Frontal cortex (tissue), 4 donors: Measurements from ENCODE around the gene SYTL3. TPM values are rescaled to one million over a fixed set of nuclear protein-coding genes. Genes with fewer than 3 reads are reported as not detected.

Experiments used
- DNase-seq, 2 donors: peaks; one replicate each; pipeline ENCODE4 v3.0.0; 2012; ENCODE audit warnings: low spot score in 2 of 2
- FAIRE-seq: peaks from 2 replicates; lab custom pipeline; 2012; peaks lifted over from hg19 to GRCh38; lab: Jason Lieb, UNC
- total RNA-seq: library from RNA; depleted of rRNA; stranded (reverse); fragments of >200 nt; gene quantifications from one replicate; pipeline ENCODE4 v1.2.3, GENCODE V29; 2014
- donor health status: control.
- donor health status: control.
- donor health status: control.

The SYTL3 gene
- total RNA-seq, 1 donor from 2014 or later = 2.0 TPM

- no peak for DNase-seq
These were observed 104.0 kb downstream of the SYTL3 start for GRCh38 chr6:158753811-158754210.

GRCh38 chr6:158754738-158755137, 104.9 kb downstream of the SYTL3 start:
- no peak for DNase-seq
- FAIRE-seq = no peak

More at GRCh38 chr6:158753811-158754210, 104.0 kb downstream of the SYTL3 start:
- no peak for FAIRE-seq

DNA sequence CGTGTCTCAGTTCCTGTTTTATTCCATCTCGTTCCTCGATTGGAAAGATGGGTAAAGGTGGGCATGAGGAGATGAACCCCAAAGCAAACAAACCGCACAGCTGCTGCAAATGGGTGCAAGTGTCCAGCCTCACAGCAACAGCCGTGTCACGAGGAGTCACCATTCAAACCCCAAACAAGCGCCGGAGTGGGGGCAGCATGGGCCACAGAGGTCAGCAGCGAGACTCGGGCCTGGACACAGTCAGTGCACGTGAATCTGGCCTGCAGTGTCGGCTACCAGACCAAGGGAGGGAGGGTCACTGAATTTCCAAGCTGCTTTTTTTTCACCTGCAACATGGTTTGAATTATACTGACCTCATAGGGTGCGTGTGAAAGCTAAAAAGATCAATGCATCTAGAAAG, 105.8 kb downstream of the SYTL3 start:
- FAIRE-seq (no peak), DNase-seq (no peak)

DNA sequence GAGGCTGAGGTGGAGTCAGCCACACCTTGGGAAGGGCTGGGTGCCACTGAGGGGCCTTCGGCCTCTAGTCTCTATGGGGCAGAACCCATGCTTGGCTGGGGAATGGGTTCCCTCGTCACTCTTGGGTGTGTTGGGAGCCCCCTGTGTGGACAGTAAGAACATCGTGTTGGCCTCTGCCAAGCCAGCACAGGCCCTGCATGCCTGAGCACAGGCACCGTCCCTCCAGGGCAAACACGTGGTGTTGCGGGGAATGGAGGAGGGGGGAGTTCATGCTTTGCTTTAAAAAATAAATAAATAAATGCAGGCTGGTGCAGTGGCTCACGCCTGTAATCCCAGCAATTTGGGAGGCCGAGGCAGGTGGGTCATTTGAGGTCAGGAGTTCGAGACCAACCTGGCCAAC, 106.3 kb downstream of the SYTL3 start:
- FAIRE-seq = no peak
- DNase-seq = no peak

DNA sequence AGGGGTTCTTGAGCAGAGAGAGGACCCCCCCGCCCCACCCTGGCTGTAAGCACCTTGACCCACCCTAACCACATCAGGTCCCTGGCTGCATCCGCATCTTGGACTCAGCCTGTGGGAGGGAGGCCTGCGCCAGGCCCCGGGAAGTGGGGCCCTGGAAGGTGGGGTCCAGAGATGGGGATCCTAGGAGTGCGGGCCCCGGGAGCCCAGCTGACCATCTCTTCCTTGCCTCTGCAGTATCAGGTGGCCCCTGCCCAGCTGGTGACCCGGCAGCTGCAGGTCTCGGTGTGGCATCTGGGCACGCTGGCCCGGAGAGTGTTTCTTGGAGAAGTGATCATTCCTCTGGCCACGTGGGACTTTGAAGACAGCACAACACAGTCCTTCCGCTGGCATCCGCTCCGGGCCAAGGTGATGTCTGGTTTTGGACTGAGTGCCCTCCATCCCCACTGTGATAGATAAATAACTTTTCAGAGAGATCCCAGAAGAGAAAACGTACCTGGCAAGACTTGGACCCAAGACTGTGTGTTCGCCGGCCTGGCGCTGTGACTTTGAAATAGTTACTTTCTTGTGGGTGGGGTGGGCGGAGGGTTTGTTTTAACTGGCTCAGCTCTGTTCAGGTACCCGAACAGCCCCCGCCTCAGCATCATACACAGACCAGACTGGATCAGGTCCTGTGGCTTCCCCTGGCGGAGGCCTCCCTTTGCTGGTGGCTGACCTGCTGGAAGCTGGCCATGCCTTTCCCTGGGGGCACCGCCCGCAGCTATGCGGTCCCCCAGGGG, 107.3 kb downstream of the SYTL3 start:
- no peak for FAIRE-seq
- DNase-seq = no peak

DNA sequence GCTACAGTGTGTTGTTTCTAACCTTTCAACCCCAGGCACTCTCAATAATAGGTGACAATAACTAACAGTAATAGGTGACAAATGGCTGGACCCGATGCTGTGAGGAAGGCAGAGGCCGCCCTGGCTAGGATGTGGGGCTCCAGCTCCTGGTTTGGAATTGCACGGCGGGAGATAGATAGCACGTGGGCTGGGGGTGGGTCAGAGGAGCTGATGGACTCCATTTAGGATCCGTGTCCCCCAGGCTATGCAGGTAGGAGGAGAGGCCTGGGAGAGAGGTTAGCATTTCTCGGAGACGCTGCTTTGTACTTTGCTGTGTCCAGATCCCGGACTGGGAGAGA, 107.9 kb downstream of the SYTL3 start:
- FAIRE-seq = no peak

DNA sequence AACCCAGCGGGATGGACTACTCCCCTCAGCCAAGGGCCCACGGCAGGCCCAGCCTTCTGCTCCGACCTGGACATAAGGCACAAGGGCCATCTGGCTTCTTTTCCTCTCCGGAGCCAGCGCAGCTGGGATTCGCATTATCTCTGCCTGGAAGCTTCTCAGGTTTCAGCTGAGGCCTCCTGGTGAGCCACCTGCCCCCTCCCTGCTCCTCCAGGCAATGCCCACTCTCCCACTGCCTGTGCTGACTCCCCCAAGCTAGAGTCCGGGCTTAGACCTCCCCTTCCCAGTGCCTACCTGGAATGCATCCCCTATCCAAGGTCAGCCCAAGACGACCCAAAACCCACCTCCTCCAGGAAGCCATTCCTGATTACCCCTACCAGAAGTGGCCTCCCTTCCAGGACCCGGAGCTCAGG, 108.6 kb downstream of the SYTL3 start:
- FAIRE-seq = no peak
- DNase-seq = no peak

More for the DNA sequence above, 107.9 kb downstream of the SYTL3 start:
- DNase-seq = no peak

GRCh38 chr6:158758941-158759479, 109.2 kb downstream of the SYTL3 start:
- DNase-seq (no peak), FAIRE-seq (no peak)

DNA sequence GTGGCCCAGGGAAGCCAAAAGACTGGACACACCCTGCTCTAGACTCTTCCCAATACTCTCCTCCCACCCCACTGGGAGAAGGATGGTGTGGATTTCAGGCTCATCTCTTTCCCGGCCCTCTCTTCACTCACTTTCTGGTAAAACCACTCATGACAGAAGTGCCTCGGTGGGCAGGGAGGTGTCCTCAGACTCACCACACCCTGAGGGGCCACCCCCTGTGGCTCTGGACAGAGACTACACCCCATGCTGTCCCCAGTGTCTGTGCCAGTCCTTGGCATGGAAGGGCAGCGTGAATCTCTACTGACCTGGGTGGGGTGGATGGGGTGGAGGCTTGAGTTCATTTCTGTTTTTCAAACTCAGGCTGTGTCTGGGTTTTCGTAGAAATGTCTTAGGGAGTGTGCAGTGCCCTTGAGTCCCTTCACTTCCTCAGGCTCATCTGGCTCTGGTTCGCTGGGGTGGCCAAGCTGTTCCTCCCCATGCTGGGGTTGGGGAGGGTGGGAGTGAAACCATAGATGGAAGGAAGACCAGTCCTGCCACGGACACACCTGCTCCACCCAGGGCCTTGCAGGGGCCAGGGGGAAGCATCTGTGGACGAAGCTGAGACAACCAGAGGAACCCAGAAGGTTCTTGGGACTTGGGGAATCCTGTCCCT, 110.2 kb downstream of the SYTL3 start:
- DNase-seq = no peak
- no peak for FAIRE-seq

DNA sequence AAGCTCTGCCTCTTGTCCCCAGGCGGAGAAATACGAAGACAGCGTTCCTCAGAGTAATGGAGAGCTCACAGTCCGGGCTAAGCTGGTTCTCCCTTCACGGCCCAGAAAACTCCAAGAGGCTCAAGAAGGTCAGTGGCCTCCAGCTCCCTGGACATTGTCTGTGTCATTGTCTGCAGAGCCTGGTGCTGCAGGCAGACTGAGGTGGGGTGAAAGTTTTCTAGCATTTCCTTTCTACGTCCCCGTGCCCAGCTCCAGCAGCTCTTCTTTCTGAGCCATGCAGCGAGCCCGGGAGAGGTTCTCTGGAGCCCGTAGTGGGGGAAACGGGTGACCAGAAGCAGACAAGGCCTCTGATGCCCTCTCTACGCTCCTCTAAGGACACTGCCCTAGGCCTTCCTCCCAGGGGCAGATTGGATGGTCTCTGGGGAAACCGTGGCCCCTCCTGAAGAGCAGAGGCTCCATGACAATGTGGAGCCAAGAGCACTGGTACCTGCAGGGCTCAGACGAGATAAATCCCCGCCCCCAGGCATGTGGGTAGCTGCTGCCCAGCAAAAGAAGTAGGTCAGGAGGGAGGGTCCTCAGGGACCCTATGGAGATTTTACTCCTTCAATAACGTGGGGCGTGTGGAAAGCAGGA, 110.9 kb downstream of the SYTL3 start:
- DNase-seq = no peak
- FAIRE-seq = no peak

- FAIRE-seq = no peak
- no peak for DNase-seq
These were observed 111.9 kb downstream of the SYTL3 start for GRCh38 chr6:158761746-158762145.

GRCh38 chr6:158762787-158763433, 113.1 kb downstream of the SYTL3 start:
- no peak for FAIRE-seq
- no peak for DNase-seq

GRCh38 chr6:158763434-158764182, 113.8 kb downstream of the SYTL3 start:
- no peak for FAIRE-seq
- DNase-seq = no peak

GRCh38 chr6:158764183-158764849, 114.5 kb downstream of the SYTL3 start:
- DNase-seq (no peak), FAIRE-seq (no peak)

DNA sequence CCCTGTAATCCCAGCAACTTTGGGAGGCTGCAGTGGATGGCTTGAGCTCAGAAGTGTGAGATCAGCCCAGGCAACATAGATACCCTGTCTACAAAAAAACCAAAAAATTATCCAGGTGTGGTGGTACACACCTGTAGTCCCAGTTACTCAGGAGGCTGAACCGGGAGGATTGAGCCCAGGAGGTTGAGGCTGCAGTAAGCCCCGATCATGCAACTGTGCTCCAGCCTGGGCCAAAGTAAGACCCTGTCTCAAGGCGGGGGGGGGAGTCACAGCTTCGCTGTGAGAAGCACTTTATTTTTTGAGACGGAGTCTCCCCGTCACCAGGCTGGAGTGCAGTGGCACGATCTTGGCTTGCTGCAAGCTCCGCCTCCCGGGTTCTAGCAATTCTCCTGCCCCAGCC, 115.1 kb downstream of the SYTL3 start:
- FAIRE-seq = no peak

GRCh38 chr6:158765499-158766068, 115.7 kb downstream of the SYTL3 start:
- no peak for FAIRE-seq

More for the DNA sequence above, 115.1 kb downstream of the SYTL3 start:
- DNase-seq = no peak

GRCh38 chr6:158766621-158767455, 117.0 kb downstream of the SYTL3 start:
- FAIRE-seq (no peak), DNase-seq (no peak)

More at GRCh38 chr6:158765499-158766068, 115.7 kb downstream of the SYTL3 start:
- DNase-seq = no peak

- DNase-seq = no peak
- FAIRE-seq = no peak
These were observed 117.9 kb downstream of the SYTL3 start for GRCh38 chr6:158767709-158768108.
